SK-N-SH (cell line): Measurements from ENCODE around the gene MCTS1. TPM values are rescaled to one million over a fixed set of nuclear protein-coding genes. Genes with fewer than 3 reads are reported as not detected.

Experiments
- CTCF ChIA-PET: fragments of 300-600, 350-600 bp; formaldehyde crosslinking; extraction: SDS; loops from one replicate; lab custom pipeline; 2021; lab: Yijun Ruan, JAX
- POLR2A ChIA-PET: fragments of 350-600 bp; sonication (Branson Sonifier 250); formaldehyde crosslinking; extraction: SDS; loops from one replicate; lab custom pipeline; 2020; ENCODE audit warnings: antibody characterized with exemption, inconsistent platforms; lab: Yijun Ruan, JAX
- DNase-seq: peaks from one replicate; pipeline ENCODE4 v3.0.0; 2012
- H2AFZ ChIP-seq: fragments of 200-600 bp; sonication (generic); 2 replicates; pipeline ENCODE4 v1.8.1; 2016; ENCODE audit warnings: antibody characterized with exemption, mild to moderate bottlenecking, low read depth
- H3F3A ChIP-seq: fragments of 200-600 bp; sonication (generic); replicated peaks from 2 replicates; pipeline ENCODE3; 2016; ENCODE audit warnings: antibody characterized with exemption, mild to moderate bottlenecking; ENCODE audit not compliant: insufficient read depth
- H3K27ac ChIP-seq, 2 experiments: fragments of 200-500 bp in 1 of 2; fragments of 200-600 bp in 1 of 2; sonication (Bioruptor generic) in 1 of 2; sonication (generic), shearing (Covaris generic) in 1 of 2; 2 replicates each; pipeline versions ENCODE4 v1.5.1 to v1.6.1; 2014 to 2016; ENCODE audit warnings: low read depth in 2 of 2, inconsistent platforms in 1 of 2, low read length in 1 of 2, mild to moderate bottlenecking in 1 of 2, mixed read lengths in 1 of 2
- H3K27me3 ChIP-seq: fragments of 200-600 bp; sonication (generic), shearing (Covaris generic); 2 replicates; pipeline ENCODE4 v1.6.1; 2016; ENCODE audit warnings: mixed run types; ENCODE audit not compliant: insufficient read depth
- H3K36me3 ChIP-seq, 2 experiments: fragments of 200-500 bp in 1 of 2; fragments of 200-600 bp in 1 of 2; sonication (Bioruptor generic) in 1 of 2; sonication (generic) in 1 of 2; replicated peaks in 1 of 2; 2 replicates each; pipeline versions ENCODE3 to v1.5.1; 2014 to 2016; ENCODE audit warnings: low read length in 1 of 2, mild to moderate bottlenecking in 1 of 2; ENCODE audit not compliant: insufficient read depth in 2 of 2, control insufficient read depth in 1 of 2
- H3K4me1 ChIP-seq, 2 experiments: fragments of 200-500 bp in 1 of 2; fragments of 200-600 bp in 1 of 2; sonication (Bioruptor generic) in 1 of 2; sonication (generic), shearing (Covaris generic) in 1 of 2; 2 replicates each; pipeline versions ENCODE4 v1.5.1 to v1.6.1; 2014 to 2016; ENCODE audit warnings: low read depth in 1 of 2, low read length in 1 of 2, mixed run types in 1 of 2; ENCODE audit not compliant: insufficient read depth in 2 of 2, control insufficient read depth in 1 of 2
- H3K4me2 ChIP-seq: fragments of 200-600 bp; sonication (generic), shearing (Covaris generic); 2 replicates; pipeline ENCODE4 v1.6.1; 2017; ENCODE audit warnings: mixed run types
- H3K4me3 ChIP-seq, 2 experiments: fragments of 200-500 bp in 1 of 2; fragments of 200-600 bp in 1 of 2; sonication (Bioruptor generic) in 1 of 2; sonication (generic), shearing (Covaris generic) in 1 of 2; 2 replicates each; pipeline versions ENCODE4 v1.5.1 to v1.8.1; 2014 to 2016; ENCODE audit warnings: low read depth in 2 of 2, inconsistent platforms in 1 of 2, low read length in 1 of 2, mild to moderate bottlenecking in 1 of 2, mixed read lengths in 1 of 2, moderate library complexity in 1 of 2
- H3K79me2 ChIP-seq: fragments of 200-600 bp; sonication (generic); 2 replicates; pipeline ENCODE4 v1.8.1; 2017; ENCODE audit warnings: mild to moderate bottlenecking; ENCODE audit not compliant: insufficient read depth
- H3K9ac ChIP-seq: fragments of 200-600 bp; sonication (generic); 2 replicates; pipeline ENCODE4 v1.6.1; 2017; ENCODE audit warnings: mixed run types
- H3K9me2 ChIP-seq: fragments of 200-600 bp; sonication (generic); 2 replicates; pipeline ENCODE4 v1.6.1; 2017; ENCODE audit warnings: mixed run types
- H3K9me3 ChIP-seq: fragments of 200-600 bp; sonication (generic); 2 replicates; pipeline ENCODE4 v1.6.1; 2017; ENCODE audit warnings: mixed run types, mild to moderate bottlenecking, moderate library complexity
- H4K20me1 ChIP-seq: fragments of 200-600 bp; sonication (generic); 2 replicates; pipeline ENCODE4 v1.6.1; 2017; ENCODE audit warnings: mild to moderate bottlenecking, mixed run types; ENCODE audit not compliant: insufficient read depth
- EP300 ChIP-seq, 2 experiments: IDR thresholded peaks; 2 replicates each; pipeline versions ENCODE4 v1.4.0 to v1.6.1; 2012; ENCODE audit warnings: borderline replicate concordance in 1 of 2, low read depth in 1 of 2, low read length in 1 of 2
- EZH2phosphoT487 ChIP-seq: fragments of 200-600 bp; sonication (generic); IDR thresholded peaks from 2 replicates; pipeline ENCODE4 v1.6.1; 2017; ENCODE audit warnings: low read depth, mixed run types, mild to moderate bottlenecking, antibody characterized with exemption, moderate library complexity, borderline replicate concordance
- FOXM1 ChIP-seq: IDR thresholded peaks from 2 replicates; pipeline ENCODE4 v1.4.0; 2012; ENCODE audit warnings: low read depth, mild to moderate bottlenecking
- GABPA ChIP-seq: IDR thresholded peaks from 2 replicates; pipeline ENCODE4 v1.4.0; 2012; ENCODE audit warnings: low read depth, mild to moderate bottlenecking
- JUND ChIP-seq: IDR thresholded peaks from 2 replicates; pipeline ENCODE4 v1.4.0; 2012
- MXI1 ChIP-seq: IDR thresholded peaks from 2 replicates; pipeline ENCODE4 v1.6.1; 2012; ENCODE audit warnings: mild to moderate bottlenecking, low read depth, low read length, improper control_type of control experiment
- NFIC ChIP-seq: IDR thresholded peaks from 2 replicates; pipeline ENCODE4 v1.4.0; 2012; ENCODE audit warnings: borderline replicate concordance
- NRF1 ChIP-seq: IDR thresholded peaks from 2 replicates; pipeline ENCODE4 v1.6.1; 2012; ENCODE audit warnings: low read depth, mild to moderate bottlenecking, low read length
- POLR2AphosphoS5 ChIP-seq: IDR thresholded peaks from 2 replicates; pipeline ENCODE4 v1.6.1; 2012; ENCODE audit warnings: low read depth, low read length
- RAD21 ChIP-seq: IDR thresholded peaks from 2 replicates; pipeline ENCODE4 v1.6.1; 2012; ENCODE audit warnings: mild to moderate bottlenecking, low read length
- REST ChIP-seq: IDR thresholded peaks from 2 replicates; pipeline ENCODE4 v1.6.1; 2012; ENCODE audit warnings: mild to moderate bottlenecking, low read depth, low read length, moderate library complexity
- SIN3A ChIP-seq: IDR thresholded peaks from 2 replicates; pipeline ENCODE4 v1.6.1; 2012; ENCODE audit warnings: low read depth, mild to moderate bottlenecking, low read length, moderate library complexity, borderline replicate concordance
- SMC3 ChIP-seq: IDR thresholded peaks from 2 replicates; pipeline ENCODE4 v1.6.1; 2012; ENCODE audit warnings: low read depth, low read length, improper control_type of control experiment
- ZBTB33 ChIP-seq: IDR thresholded peaks from 2 replicates; pipeline ENCODE4 v1.4.0; 2012; ENCODE audit warnings: low read depth, borderline replicate concordance
- WGBS: methylation state at CpG from one replicate; pipeline ENCODE4 v1.1.6; 2017; ENCODE audit warnings: low lambda C conversion rate; 5-methylcytosine and 5-hydroxymethylcytosine counted together
- polyA plus RNA-seq, 3 experiments: library from polyadenylated mRNA; depleted of rRNA; stranded (reverse); fragments of >200 nt; gene quantifications; 2 replicates each; pipeline ENCODE4 v1.2.3, GENCODE V29; 2012
- TF ChIP-seq, protein P1 (sequence below): IDR thresholded peaks from 2 replicates; pipeline ENCODE4 v1.4.0; 2012; ENCODE audit warnings: low read depth
- TF ChIP-seq, protein P2 (sequence below): fragments of 150-350 bp; IDR thresholded peaks from 2 replicates; pipeline ENCODE4 v1.6.1; 2016; ENCODE audit warnings: mild to moderate bottlenecking, low read depth, low read length

Gene MCTS1
- polyA plus RNA-seq, 1 of the 3 experiments (the other 2 are of a cell fraction), result 62.1 TPM

- TF ChIP-seq ZBTB33, result no peak
- no peak for TF ChIP-seq NFIC
Measured at GRCh38 chrX:120625371-120625770, 21.5 kb downstream of the MCTS1 start (continued).

DNA sequence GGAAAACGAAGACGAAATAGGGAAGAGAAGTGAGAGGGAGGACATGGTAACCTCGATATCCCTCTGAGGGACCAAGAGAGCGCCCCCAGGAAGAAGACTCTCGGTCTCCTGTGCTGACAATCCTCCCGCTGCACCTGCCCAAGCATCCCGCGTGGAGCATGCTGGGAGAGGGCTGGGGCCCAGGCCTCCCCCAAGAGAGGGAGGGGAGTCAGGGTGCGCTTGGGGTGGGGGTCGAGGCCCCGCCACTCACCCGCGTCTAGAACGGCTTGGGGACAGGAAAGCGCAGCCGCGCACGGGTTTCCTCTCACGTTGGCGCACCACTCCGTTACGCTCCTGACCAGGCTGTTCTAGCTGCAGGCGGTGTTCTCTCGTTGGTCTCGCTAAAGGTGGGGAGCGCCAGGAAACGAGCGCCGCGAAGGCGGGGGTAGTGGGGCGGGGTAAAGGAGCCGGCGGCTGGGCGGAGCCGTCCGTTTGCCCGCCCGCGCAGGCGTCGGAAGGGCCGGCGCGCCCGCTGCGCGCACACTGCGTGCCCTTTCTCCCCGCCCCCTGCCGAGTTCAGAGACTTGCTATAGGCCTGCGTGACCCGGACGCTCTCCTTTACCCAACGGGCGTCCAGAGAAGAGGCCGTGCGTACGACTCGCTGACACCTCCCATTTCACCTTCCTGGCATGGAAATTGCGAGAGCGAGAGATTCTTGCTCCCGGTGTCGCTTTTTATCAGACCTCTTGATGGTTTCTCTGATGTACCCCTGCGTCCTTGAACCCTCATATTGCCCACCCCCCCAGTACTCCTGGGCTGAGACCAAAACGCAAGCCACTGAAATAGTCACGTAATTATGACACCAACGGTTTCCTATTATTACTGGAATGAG, 26.0 kb downstream of the MCTS1 start, which contains the start of gene C1GALT1C1:
TSS of gene C1GALT1C1 (minus strand) at position 388 of the 871 bp plus-strand sequence. CDS start 2,888 bp downstream, outside the sequence.
- peak; percentile 42; the same call in 1 of the 2 replicates for TF ChIP-seq GABPA
- TF ChIP-seq FOXM1, result no peak
- peak; percentile 72; the same call in 1 of the 2 replicates for TF ChIP-seq MXI1
- no peak for TF ChIP-seq EZH2phosphoT487
- TF ChIP-seq EP300 (IDR thresholded peaks at IDR 0.05; ENCODE audit: borderline replicate concordance in 1 of 2, low read depth in 1 of 2, low read length in 1 of 2), result no peak
- peak; percentile 72 for TF ChIP-seq POLR2AphosphoS5
- TF ChIP-seq SIN3A, result 0 out of 2 replicates have a peak, but pooled peaks have one; percentile 9
- peak; percentile 81 for TF ChIP-seq NRF1
- TF ChIP-seq RAD21, result no peak
- Histone ChIP-seq H4K20me1 (no peaks in the 10 kb centered on the region), H2AFZ (peak within 1 kb of the TSS; percentile 82), H3K9ac (peak within 1 kb of the TSS; percentile 65), H3F3A (no peaks in the 10 kb centered on the region), H3K36me3 (no peaks in the 10 kb centered on the region), H3K79me2 (peaks cover 24% of the 10 kb centered on the region), H3K4me2 (peak within 1 kb of the TSS; percentile 68), H3K4me3 (peak within 1 kb of the TSS; percentile 55 to 72), H3K9me3 (no peaks in the 10 kb centered on the region), H3K9me2 (no peaks in the 10 kb centered on the region), H3K27ac (peak within 1 kb of the TSS; percentile 78 to 80), H3K4me1 (peaks cover 0 to 5% of the 10 kb centered on the region in 2 experiments; a peak in 2 of 4 replicates), H3K27me3 (peaks cover 13% of the 10 kb centered on the region; the same call in 1 of the 2 replicates)
- ChIA-PET CTCF (interaction anchor here (1.1 kb wide), 1 partner anchor 43 kb away, joined by 4 read pairs; no protein-coding TSS in a partner anchor), POLR2A (interaction anchor here (1.0 kb wide), 2 partner anchors 26 to 69 kb away, joined by 3 to 4 read pairs; partner anchors contain the start of genes CUL4B and MCTS1)
- 18% methylated on average over 48 of the region's 68 CpGs for WGBS
- DNase-seq, result peak; percentile 89

DNA sequence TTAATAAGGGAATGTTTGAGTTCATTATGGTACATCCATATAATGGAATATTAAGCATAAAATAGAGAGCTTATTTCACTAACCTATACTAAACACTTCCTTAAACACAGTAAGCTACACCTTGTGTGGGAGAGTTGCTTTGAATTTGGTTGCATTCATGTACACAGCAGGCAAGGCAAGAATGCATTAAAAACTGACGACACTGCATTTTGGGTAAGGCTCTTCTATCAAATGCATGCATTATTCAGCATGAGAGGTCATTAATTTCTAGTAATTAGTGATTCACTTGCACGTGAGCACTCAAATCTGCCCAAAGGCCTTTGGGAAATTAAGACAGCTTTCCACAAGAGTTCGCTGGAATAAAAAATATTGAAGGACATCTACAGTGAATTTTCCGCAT, 34.7 kb downstream of the MCTS1 start:
- Histone ChIP-seq H3K4me1 (no peaks in the 10 kb centered on the region), H3K79me2 (no peaks in the 10 kb centered on the region), H3K27ac (no peak overlapping the region), H3K9me3 (no peaks in the 10 kb centered on the region), H3K27me3 (peaks cover 13% of the 10 kb centered on the region; the same call in 1 of the 2 replicates), H3F3A (no peaks in the 10 kb centered on the region), H3K4me3 (no peak overlapping the region), H3K9me2 (no peaks in the 10 kb centered on the region), H3K36me3 (no peaks in the 10 kb centered on the region), H2AFZ (no peak overlapping the region), H4K20me1 (no peaks in the 10 kb centered on the region), H3K4me2 (no peak overlapping the region), H3K9ac (no peak overlapping the region)
- TF ChIP-seq, protein P1, sequence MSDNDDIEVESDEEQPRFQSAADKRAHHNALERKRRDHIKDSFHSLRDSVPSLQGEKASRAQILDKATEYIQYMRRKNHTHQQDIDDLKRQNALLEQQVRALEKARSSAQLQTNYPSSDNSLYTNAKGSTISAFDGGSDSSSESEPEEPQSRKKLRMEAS, result no peak
- TF ChIP-seq JUND (no peak), SMC3 (no peak), REST (no peak), NFIC (no peak), GABPA (no peak)
- TF ChIP-seq, protein P2, sequence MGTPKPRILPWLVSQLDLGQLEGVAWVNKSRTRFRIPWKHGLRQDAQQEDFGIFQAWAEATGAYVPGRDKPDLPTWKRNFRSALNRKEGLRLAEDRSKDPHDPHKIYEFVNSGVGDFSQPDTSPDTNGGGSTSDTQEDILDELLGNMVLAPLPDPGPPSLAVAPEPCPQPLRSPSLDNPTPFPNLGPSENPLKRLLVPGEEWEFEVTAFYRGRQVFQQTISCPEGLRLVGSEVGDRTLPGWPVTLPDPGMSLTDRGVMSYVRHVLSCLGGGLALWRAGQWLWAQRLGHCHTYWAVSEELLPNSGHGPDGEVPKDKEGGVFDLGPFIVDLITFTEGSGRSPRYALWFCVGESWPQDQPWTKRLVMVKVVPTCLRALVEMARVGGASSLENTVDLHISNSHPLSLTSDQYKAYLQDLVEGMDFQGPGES, result no peak
- ChIA-PET CTCF (no interaction called here), POLR2A (no interaction called here)
- 43% methylated on average over 4 of the region's 4 CpGs for WGBS
- DNase-seq, result no peak
